CD14-positive monocyte (primary cell): ENCODE measurements around the gene TCEANC2. TPM values are rescaled to one million over a fixed set of nuclear protein-coding genes. Genes with fewer than 3 reads are reported as not detected.
A peak's percentile ranks its signal among the peaks of the same experiment; 100 is the strongest.

ENCODE experiments used
- DNase-seq, 3 donors: peaks; one replicate each; pipeline ENCODE4 v3.0.0-alpha.2; 2011 to 2022
- H2AFZ ChIP-seq: 2 replicates; pipeline ENCODE4 v1.6.0; 2012; ENCODE audit warnings: mild to moderate bottlenecking, low read depth, low read length, inconsistent platforms; ENCODE audit not compliant: insufficient read depth, poor library complexity, severe bottlenecking
- H3K27ac ChIP-seq, 2 donors: 1 replicate in 1 of 2; 2 replicates in 1 of 2; pipeline ENCODE4 v1.5.1; 2012 to 2013; ENCODE audit warnings: low read length in 2 of 2, control low read depth in 1 of 2, inconsistent platforms in 1 of 2, low read depth in 1 of 2, mild to moderate bottlenecking in 1 of 2
- H3K27me3 ChIP-seq, 2 donors: one replicate each; pipeline versions ENCODE4 v1.6.0 to v1.6.1; 2011 to 2013; ENCODE audit warnings: low read length in 2 of 2; ENCODE audit not compliant: control insufficient read depth in 2 of 2, insufficient read depth in 2 of 2
- H3K36me3 ChIP-seq, 2 donors: replicated peaks in 1 of 2; 1 replicate in 1 of 2; 2 replicates in 1 of 2; pipeline versions ENCODE4 v1.5.1 to v1.6.1; 2012 to 2013; ENCODE audit warnings: low read length in 2 of 2, control low read depth in 1 of 2, inconsistent platforms in 1 of 2, mild to moderate bottlenecking in 1 of 2; ENCODE audit not compliant: insufficient read depth in 2 of 2, control insufficient read depth in 1 of 2
- H3K4me1 ChIP-seq, 2 donors: 1 replicate in 1 of 2; 2 replicates in 1 of 2; pipeline versions ENCODE4 v1.5.1 to v1.6.1; 2012 to 2013; ENCODE audit warnings: low read length in 2 of 2, control low read depth in 1 of 2, inconsistent platforms in 1 of 2, mild to moderate bottlenecking in 1 of 2, moderate library complexity in 1 of 2; ENCODE audit not compliant: insufficient read depth in 2 of 2, control insufficient read depth in 1 of 2
- H3K4me2 ChIP-seq: replicated peaks from 2 replicates; pipeline ENCODE3; 2012; ENCODE audit warnings: low read length, moderate library complexity, mild to moderate bottlenecking; ENCODE audit not compliant: poor library complexity, severe bottlenecking; ENCODE audit errors: extremely low read depth
- H3K4me3 ChIP-seq, 3 experiments: fragments of 200-600 bp in 1 of 3; sonication (generic) in 1 of 3; replicated peaks in 1 of 3; 1 replicate in 2 of 3; 2 replicates in 1 of 3; pipeline ENCODE4 v1.5.1; 2011 to 2013; ENCODE audit warnings: low read length in 3 of 3, mild to moderate bottlenecking in 3 of 3, control low read depth in 2 of 3, low read depth in 2 of 3, inconsistent platforms in 1 of 3, moderate library complexity in 1 of 3
- H3K79me2 ChIP-seq: 2 replicates; pipeline ENCODE4 v1.6.0; 2012; ENCODE audit warnings: mild to moderate bottlenecking, control low read depth, inconsistent platforms, low read length, moderate library complexity; ENCODE audit not compliant: insufficient read depth
- H3K9ac ChIP-seq: 2 replicates; pipeline ENCODE4 v1.6.0; 2017; ENCODE audit warnings: low read length, mild to moderate bottlenecking; ENCODE audit not compliant: insufficient read depth, poor library complexity, severe bottlenecking
- H3K9me3 ChIP-seq, 2 donors: replicated peaks in 1 of 2; 1 replicate in 1 of 2; 2 replicates in 1 of 2; pipeline versions ENCODE4 v1.5.1 to v1.6.1; 2012 to 2013; ENCODE audit warnings: low read length in 2 of 2, control low read depth in 1 of 2; ENCODE audit not compliant: control insufficient read depth in 1 of 2, insufficient read depth in 1 of 2
- H4K20me1 ChIP-seq: 2 replicates; pipeline ENCODE4 v1.6.0; 2012; ENCODE audit warnings: mild to moderate bottlenecking, low read length, control low read depth, moderate library complexity; ENCODE audit not compliant: insufficient read depth
- H3K27ac Mint-ChIP-seq, 7 donors: one replicate each; pipeline ENCODE4 v1.8.0; 2020; ENCODE audit warnings: mild to moderate bottlenecking in 7 of 7, mixed read lengths in 7 of 7, moderate library complexity in 6 of 7, inconsistent platforms in 2 of 7
- H3K27me3 Mint-ChIP-seq, 3 donors: one replicate each; pipeline ENCODE4 v1.8.0; 2021 to 2022; ENCODE audit warnings: low read depth in 3 of 3, mild to moderate bottlenecking in 3 of 3, mixed read lengths in 3 of 3, moderate library complexity in 3 of 3, inconsistent platforms in 1 of 3
- H3K36me3 Mint-ChIP-seq, 2 donors: one replicate each; pipeline ENCODE4 v1.8.0; 2020; ENCODE audit warnings: mixed read lengths in 2 of 2, inconsistent platforms in 1 of 2, mild to moderate bottlenecking in 1 of 2
- H3K4me1 Mint-ChIP-seq: one replicate; pipeline ENCODE4 v1.8.0; 2020; ENCODE audit warnings: mild to moderate bottlenecking, mixed read lengths
- H3K4me3 Mint-ChIP-seq, 2 donors: one replicate each; pipeline ENCODE4 v1.8.0; 2020; ENCODE audit warnings: mild to moderate bottlenecking in 2 of 2, mixed read lengths in 2 of 2, moderate library complexity in 1 of 2
- H3K9me3 Mint-ChIP-seq, 7 donors: one replicate each; pipeline ENCODE4 v1.8.0; 2020 to 2022; ENCODE audit warnings: mixed read lengths in 7 of 7, mild to moderate bottlenecking in 6 of 7, moderate library complexity in 6 of 7, inconsistent platforms in 2 of 7
- WGBS: methylation state at CpG from one replicate; pipeline ENCODE4 v1.1.5; 2013; ENCODE audit warnings: missing lambda C conversion rate; ENCODE audit not compliant: insufficient coverage; 5-methylcytosine and 5-hydroxymethylcytosine counted together
- intact Hi-C, 2 donors: fragments of 100-400 bp; cut with micrococcal nuclease; formaldehyde crosslinking; loops; one replicate each; pipeline versions ENCODE4 v1.15.0 to v1.15.1; 2023
- polyA plus RNA-seq, 3 donors: library from polyadenylated mRNA; depleted of rRNA in 1 of 3; unstranded in 2 of 3; stranded (reverse) in 1 of 3; fragments of 300-500 nt in 2 of 3; fragments of >200 nt in 1 of 3; fragmentation: Illumina TruSeq in 2 of 3; gene quantifications; 1 replicate in 2 of 3; 2 replicates in 1 of 3; pipeline ENCODE4 v1.2.3, GENCODE V29; 2012 to 2021
- TF ChIP-seq, protein P1 (sequence below): fragments of 200-600 bp; IDR thresholded peaks from one replicate; pipeline ENCODE4 v1.8.0; 2022; ENCODE audit warnings: antibody characterized with exemption, mild to moderate bottlenecking

TCEANC2 gene
- polyA plus RNA-seq, 3 donors, result 3.0 to 6.7 (median 3.8) TPM

- no peak for DNase-seq
- no peaks in the 10 kb centered on the region for H3K9me3 ChIP-seq
- Mint-ChIP-seq H3K27me3 (peaks cover 0 to 3% (median under 1%) of the 10 kb centered on the region in 3 donors), H3K9me3 (no peaks in the 10 kb centered on the region), H3K4me1 (peaks cover 3% of the 10 kb centered on the region), H3K27ac (no peak overlapping the region), H3K4me3 (no peak overlapping the region), H3K36me3 (peaks cover 29 to 30% of the 10 kb centered on the region in 2 donors)
- H3K36me3 ChIP-seq, result peaks cover 4 to 22% of the 10 kb centered on the region in 2 donors
- H2AFZ ChIP-seq, result no peak overlapping the region
- no peak overlapping the region for H3K4me3 ChIP-seq
- TF ChIP-seq, protein P1, sequence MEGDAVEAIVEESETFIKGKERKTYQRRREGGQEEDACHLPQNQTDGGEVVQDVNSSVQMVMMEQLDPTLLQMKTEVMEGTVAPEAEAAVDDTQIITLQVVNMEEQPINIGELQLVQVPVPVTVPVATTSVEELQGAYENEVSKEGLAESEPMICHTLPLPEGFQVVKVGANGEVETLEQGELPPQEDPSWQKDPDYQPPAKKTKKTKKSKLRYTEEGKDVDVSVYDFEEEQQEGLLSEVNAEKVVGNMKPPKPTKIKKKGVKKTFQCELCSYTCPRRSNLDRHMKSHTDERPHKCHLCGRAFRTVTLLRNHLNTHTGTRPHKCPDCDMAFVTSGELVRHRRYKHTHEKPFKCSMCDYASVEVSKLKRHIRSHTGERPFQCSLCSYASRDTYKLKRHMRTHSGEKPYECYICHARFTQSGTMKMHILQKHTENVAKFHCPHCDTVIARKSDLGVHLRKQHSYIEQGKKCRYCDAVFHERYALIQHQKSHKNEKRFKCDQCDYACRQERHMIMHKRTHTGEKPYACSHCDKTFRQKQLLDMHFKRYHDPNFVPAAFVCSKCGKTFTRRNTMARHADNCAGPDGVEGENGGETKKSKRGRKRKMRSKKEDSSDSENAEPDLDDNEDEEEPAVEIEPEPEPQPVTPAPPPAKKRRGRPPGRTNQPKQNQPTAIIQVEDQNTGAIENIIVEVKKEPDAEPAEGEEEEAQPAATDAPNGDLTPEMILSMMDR, result no peak
- no peaks in the 10 kb centered on the region for H3K4me1 ChIP-seq
- intact Hi-C loops, result no loop called here
- H3K79me2 ChIP-seq, result no peaks in the 10 kb centered on the region
- WGBS, result no CpG with 5 or more reads among the region's 2 CpGs
- no peak overlapping the region for H3K4me2 ChIP-seq
- peaks cover 11% of the 10 kb centered on the region for H4K20me1 ChIP-seq
- H3K27ac ChIP-seq, result no peak overlapping the region
- H3K9ac ChIP-seq, result no peak overlapping the region
- H3K27me3 ChIP-seq, result no peaks in the 10 kb centered on the region
Observed at GRCh38 chr1:54080598-54081049, 27.2 kb downstream of the TCEANC2 start.

GRCh38 chr1:54081306-54082270 lies 28.2 kb downstream of the TCEANC2 start:
- no peak overlapping the region for H2AFZ ChIP-seq
- TF ChIP-seq, protein P1, result peak; percentile 86
- H3K4me3 ChIP-seq, result no peak overlapping the region
- H3K36me3 ChIP-seq, result peaks cover 4 to 25% of the 10 kb centered on the region in 2 donors
- no peak overlapping the region for H3K9ac ChIP-seq
- 100% methylated on average over 2 of the region's 8 CpGs for WGBS
- no peaks in the 10 kb centered on the region for H3K79me2 ChIP-seq
- intact Hi-C loops, result no loop called here
- peaks cover 11% of the 10 kb centered on the region for H4K20me1 ChIP-seq
- peaks cover 3% of the 10 kb centered on the region for H3K4me1 Mint-ChIP-seq
- peak overlapping the region in 2 of 7 donors; percentile 1 to 22 for H3K27ac Mint-ChIP-seq
- H3K4me3 Mint-ChIP-seq, result no peak overlapping the region
- peaks cover 30 to 34% of the 10 kb centered on the region in 2 donors for H3K36me3 Mint-ChIP-seq
- peak; percentile 51 to 65 (median 58) for DNase-seq
- H3K27ac ChIP-seq, result no peak overlapping the region
- H3K4me2 ChIP-seq, result no peak overlapping the region
- peaks cover 0 to 3% (median 2%) of the 10 kb centered on the region in 3 donors for H3K27me3 Mint-ChIP-seq
- H3K9me3 ChIP-seq, result no peaks in the 10 kb centered on the region
- no peaks in the 10 kb centered on the region for H3K27me3 ChIP-seq
- no peaks in the 10 kb centered on the region for H3K4me1 ChIP-seq
- H3K9me3 Mint-ChIP-seq, result peaks cover 0 to 1% (median 0%) of the 10 kb centered on the region in 7 donors
